GM12801 (cell line): ENCODE results near the gene PPP4R3A.

ENCODE experiments used
- CTCF ChIP-seq: IDR thresholded peaks from one replicate; pipeline ENCODE4 v1.5.1; 2011; ENCODE audit warnings: control low read depth; ENCODE audit not compliant: insufficient read length; ENCODE audit errors: extremely low read depth

The PPP4R3A gene

GRCh38 chr14:91453744-91454143 is 56.4 kb downstream of the PPP4R3A start:
- TF ChIP-seq CTCF = no peak

DNA sequence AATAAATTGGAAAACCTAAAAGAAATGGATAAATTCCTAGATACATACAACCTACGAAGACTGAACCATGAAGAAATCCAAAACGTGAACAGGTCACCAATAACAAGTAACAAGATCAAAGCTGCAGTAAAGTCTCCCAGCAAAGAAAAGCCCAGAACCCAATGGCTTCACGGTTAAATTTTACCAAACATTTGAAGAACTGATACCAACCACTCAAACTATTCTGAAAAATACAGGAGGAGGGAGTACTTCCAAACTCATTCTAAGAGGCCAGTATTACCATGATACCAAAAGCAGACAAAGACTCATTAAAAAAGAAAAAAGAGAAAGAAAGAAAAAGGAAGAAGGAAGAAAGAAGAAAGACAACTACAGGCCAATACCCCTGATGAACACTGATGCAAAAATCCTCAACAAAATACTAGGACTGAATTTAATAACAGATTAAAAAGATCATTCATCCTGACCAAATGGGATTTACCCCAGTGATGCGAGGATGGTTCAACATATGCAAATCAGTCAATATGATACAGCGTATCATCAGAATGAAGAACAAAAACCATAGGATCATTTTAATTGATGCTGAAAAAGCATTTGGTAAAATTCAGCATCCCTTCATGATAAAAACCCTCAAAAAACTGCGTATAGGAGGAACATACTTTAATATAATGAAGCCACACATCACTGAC is 65.6 kb downstream of the PPP4R3A start:
- no peak for TF ChIP-seq CTCF

GRCh38 chr14:91439345-91439744 is 70.8 kb downstream of the PPP4R3A start:
- TF ChIP-seq CTCF = no peak

DNA sequence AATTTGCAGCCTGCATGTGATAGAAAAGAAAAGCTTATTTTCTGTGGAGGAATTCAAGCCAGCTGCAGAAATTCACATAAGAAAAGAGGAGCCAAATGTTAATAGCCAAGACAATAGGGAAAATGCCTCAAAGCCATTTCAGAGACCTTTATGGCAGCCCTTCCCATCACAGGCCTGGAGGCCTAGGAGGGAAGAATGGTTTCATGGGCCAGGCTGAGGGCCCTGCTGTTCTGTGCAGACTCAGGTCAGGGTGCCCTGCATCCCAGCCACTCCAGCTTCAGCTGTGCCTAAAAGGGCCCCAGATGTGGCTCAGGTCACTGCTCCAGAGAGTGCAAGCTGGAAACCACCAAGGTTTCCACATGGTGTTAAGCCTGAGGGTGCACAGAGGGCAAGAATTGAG is 71.3 kb downstream of the PPP4R3A start:
- TF ChIP-seq CTCF = no peak

DNA sequence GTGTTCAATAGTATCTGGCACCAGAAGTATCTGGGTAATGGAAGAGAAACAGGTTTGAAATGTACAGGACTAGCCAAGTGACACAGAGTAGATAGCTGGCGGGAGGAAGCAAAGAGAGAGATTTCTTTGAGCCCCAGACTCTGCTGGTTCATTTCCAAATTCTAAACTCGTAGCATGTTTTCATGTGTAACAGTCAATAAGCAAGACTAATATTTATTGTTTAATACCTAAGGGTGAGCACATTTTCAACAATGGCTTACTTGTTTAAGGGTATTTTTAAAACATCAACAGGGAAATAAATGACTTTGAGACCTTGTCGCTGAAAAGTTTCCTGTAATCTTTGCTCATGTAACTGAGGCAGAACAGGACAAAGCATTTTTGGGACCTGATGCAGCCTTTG is 80.7 kb downstream of the PPP4R3A start:
- TF ChIP-seq CTCF = no peak

GRCh38 chr14:91424813-91425530 is 85.1 kb downstream of the PPP4R3A start:
- TF ChIP-seq CTCF = no peak

DNA sequence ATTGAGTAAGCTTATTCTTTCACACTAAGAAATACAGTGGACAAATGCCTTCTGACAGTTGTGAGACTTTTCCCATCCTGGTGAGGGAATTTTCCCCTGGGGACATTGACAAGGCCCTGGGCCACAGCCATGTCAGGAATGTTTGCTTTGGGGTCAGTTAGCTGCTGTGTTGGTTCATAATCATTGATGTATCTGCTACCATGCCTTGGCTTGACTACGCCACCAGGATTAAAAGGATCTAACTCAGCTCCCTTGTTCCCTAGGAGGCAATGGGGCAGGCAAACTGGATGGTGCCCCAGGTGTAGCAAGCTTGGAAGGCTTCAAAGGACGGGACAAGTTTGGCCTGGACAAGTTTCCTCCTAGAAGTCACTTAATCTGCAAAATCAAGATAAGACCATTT is 89.4 kb downstream of the PPP4R3A start:
- TF ChIP-seq CTCF = no peak
